HuH-7.5 (cell line): ENCODE data around the gene YAE1.
"Not testable (repeated sequence)": the region's sequence is repeated elsewhere in the genome, so short reads cannot be mapped to it uniquely, and the experiment has no call there.

ENCODE experiments used
- DNase-seq: peaks from one replicate; pipeline ENCODE4 v3.0.0; 2011; ENCODE audit warnings: low spot score

Gene YAE1, protein sequence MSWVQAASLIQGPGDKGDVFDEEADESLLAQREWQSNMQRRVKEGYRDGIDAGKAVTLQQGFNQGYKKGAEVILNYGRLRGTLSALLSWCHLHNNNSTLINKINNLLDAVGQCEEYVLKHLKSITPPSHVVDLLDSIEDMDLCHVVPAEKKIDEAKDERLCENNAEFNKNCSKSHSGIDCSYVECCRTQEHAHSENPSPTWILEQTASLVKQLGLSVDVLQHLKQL

DNA sequence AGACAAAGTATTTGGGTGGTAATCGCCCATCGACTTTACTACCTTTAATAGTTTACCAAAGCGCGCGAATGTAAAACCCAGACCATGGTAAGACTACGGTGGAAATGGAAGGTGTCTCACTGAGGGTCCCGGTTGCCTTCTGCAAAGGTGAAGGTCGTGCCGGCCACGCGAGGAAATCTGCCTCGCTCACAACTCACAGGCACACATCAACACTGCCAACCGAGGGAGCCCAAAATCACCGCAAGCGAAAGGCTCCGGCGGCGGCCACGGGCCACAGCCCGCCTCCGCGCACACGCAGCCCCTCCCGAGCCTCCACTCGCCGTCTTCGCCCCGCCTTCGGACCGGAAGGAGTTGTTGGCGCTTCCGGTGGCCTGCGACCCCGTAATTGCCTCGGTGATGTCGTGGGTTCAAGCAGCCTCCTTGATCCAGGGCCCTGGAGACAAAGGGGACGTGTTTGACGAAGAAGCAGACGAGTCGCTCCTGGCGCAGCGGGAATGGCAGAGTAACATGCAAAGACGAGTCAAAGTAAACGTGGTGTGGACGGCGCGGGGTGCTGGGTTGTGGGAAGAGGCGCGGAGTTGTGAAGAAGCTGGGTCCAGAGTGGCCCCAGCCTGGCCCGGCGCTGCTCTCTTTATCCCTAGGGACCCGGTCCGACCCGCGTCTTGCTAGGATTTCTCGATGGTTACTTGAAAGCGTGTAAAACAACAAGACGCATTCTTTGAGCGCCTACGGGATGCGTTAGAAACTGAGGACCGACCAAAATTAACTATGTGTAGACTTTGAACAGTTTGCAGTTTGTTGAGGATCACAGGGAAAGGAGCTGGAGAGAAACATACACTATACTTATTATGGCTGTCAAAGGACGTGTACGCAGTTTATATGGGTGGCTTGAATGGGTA, at the start of gene YAE1:
Gene YAE1, plus strand, starts transcription at position 382 of the 899 bp plus-strand sequence. Its CDS starts 15 bp downstream, at position 397.
- peak; percentile 88 for DNase-seq

DNA sequence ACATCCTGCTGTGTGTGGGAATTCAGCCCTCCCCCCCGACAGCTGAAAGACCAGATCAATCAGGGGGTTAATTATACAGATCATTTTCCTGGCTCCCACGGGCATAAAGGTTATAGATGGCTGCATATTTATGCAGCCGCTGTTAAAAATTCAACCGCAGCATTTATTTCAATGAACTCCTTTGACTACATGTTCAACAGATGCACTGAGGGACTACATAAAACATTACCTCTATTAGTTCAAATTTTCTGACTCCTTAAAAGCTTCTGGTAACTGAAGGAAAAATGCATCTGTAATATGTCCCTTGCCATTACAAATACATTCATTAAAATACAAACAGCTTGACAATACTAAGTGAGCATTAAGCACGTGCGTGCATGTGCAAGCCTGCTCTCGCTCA, 49.7 kb upstream of the YAE1 start:
- no peak for DNase-seq

DNA sequence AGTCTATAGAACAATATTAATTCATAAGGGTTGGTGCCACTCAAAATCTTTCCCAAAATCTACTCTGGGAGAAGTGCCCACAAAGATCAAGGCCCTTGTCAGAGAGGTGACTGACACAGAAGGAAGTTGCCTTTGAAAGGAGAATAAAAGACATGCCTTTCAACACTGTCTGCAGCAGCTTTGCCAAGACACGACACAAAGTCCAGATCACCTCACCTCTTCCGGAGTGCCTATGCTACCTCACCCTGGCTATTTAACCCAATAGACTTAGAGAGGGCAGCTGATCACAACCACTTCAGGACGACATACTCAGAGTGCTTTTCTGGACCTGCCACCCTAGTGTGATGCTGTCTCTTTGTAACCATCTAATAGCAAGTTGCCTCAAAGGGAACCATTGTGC, 49.0 kb upstream of the YAE1 start:
- DNase-seq = no peak

DNA sequence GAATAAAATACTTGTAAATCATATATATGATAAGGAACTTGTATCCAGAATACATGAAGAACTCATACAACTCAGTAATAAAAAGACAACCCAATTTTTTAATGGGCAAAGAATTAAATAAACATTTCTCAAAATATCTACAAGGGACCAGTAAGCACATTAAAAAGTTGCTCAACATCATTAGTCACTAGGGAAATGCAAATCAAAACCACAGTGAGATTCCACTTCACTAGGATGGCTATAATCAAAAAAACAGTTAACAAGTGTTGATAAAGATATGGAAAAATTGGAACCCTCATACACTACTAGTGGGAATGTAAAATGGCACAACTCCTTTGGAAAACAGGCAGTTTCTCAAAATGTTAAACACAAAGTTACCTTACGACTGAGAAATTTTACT, 40.3 kb upstream of the YAE1 start:
- DNase-seq = no peak

DNA sequence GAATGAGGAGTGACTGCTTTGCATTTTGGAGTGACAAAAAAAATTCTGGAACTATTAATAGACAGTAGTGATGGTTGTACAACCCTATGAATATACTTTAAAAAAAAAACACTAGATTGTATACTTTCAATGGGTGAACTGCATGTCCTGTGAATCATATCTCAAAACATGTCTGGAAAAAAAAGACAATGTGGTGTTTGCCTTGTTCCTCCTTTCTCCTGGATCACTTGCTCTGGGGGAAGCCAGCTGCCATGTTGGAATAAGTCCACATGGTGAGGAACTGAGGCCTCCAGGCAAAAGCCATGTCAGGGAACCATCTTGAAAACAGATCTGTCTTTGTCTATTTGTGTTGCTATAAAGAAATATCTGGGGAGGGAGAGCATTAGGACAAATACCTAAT, 39.5 kb upstream of the YAE1 start:
- no peak for DNase-seq

DNA sequence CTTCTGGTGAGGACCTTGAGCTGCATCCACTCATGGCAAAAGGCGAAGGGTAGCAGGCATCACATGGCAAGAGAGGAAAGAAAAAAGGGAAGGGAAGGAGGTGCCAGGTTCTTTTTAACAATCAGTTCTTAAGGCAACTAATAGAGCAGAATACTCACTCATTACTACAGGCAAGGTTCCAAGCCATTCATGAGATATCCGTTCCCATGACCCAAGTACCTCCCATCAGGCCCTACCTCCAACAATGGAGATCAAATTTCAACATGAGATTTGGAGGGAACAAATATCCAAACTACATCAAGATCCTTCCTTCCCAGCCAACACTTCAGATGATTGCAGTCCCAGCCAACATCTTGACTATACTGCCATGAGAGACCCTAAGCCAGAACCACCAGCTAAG, 38.9 kb upstream of the YAE1 start:
- DNase-seq = no peak

DNA sequence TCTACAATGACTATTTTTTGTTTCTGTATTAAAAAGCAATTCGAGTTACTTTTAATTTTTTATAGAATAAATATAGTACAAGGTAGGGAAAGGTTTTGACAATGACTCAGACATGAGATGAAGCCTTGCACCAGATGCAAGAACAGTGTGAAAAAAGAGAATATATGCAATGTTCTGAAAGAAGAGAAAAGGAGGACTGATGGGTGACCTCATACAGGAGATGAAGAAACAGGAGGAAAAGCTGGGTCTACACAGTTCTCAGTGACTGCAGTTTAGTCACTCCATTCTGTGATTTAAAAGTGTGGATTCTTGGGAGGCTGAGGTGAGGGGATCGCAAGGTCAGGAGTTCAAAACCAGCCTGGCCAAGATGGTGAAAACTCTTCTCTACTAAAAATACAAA, 38.3 kb upstream of the YAE1 start:
- no peak for DNase-seq

DNA sequence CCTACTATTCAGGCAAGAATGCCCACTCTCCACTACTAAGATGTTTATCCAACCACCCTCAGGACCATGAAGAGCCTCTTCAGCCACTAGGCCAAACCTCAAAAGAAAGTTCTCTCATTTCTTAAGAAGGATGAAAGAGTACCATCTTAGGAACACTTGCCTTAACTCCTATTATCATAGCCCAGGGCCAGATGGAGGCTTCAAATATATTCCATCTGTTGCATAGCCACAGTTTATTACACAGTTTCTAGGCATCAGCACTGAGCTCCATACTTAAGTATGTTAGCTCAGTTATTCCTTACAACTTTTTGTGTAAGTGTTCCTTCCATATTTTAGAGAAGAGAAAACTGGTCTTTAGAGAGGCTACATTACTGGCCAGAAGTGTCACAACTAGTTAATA, 37.4 kb upstream of the YAE1 start:
- DNase-seq = no peak

DNA sequence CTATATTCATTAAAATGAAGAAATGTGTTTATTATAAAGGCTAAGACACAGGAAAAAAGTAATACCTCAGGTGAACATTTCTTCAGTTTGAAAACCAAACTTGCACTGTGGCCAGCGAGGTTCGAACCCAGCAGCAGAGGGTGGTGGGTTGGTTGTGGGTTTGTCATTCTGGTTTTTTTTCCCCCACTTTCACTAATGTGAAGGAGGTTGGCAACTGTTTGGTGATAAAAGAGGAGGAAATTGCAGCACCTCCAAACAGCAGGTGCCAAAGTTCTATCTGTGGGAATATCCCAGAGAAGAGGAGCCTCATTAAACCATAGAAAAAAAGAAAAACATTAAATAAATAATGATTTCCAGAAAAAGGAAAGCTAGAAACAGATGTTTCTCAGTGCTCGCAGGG, 36.6 kb upstream of the YAE1 start:
- DNase-seq = no peak

DNA sequence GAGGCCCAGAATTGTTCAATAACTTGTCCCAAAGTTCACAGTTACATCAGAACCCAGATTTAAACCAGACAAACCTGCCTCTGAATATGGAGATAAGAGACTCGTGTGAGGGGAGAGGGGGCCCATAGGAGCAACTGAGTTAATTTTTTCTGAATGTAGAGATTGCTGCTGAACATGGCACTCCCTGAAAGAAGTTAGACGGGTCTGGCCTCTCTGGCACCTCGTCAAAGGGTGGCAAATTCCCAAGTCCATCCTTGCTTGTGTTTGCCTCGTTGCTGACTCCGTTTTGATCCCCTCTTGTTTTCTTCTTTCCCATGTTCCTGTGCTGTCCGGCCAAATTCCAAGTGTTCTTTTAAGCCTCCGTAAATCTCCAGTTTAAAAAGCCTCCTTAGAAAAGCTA, 35.2 kb upstream of the YAE1 start:
- no peak for DNase-seq

DNA sequence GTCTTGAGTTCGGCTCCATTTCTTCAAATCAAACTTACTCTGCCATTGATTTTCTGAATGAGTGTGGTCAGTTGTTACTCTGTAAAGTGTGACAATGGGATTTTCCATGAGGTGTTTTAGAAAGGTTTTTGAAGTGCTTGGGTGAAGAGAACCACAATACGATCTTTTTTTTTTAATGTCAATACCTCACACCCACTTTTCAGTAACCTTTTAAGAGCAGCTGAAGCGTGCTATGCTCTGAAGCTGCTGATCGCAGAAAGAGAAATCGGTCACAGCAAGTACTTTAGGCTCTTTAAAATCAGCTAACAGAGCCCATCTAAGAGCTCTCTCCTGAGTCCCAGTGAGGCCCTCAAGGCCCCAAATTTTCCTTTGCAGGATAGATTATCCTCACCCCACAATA, 34.4 kb upstream of the YAE1 start:
- no peak for DNase-seq

DNA sequence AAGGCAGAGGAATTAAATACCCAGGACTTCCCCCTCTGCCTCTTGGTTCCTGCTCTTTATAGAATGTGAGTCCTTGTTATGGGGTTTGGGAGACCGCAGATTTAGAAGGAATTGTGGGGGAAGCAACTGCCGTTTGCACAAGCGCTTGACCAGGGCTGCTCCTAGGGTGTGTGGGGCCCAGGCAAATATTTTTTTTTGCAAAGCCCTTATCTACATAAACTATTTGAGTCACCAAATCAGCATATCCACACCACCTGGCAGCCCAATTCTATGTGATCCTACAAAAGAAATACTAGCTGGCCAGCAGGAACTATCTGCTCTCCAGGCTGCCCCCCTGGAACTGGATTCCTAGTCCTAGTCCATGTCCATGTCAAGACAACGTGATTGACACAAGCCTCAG, 33.4 kb upstream of the YAE1 start:
- DNase-seq = no peak

DNA sequence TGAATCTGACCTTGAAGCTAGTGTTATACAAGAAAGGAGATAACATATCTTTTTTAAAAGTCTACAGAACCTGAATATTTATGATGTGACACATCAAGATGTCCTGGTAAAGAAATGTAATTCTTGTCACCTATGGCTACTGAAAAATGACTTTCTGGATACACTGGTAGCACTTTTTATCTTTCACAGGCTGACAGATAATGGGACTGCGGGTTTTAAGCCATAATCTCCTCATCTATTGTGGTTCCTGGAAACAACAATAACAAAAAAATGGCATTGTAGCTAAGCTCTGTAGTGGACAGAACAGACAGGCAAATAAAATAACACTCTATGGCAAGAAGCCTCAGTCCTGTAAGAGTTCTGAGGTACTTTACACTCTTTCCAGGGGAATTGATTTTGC, 31.6 kb upstream of the YAE1 start:
- no peak for DNase-seq

DNA sequence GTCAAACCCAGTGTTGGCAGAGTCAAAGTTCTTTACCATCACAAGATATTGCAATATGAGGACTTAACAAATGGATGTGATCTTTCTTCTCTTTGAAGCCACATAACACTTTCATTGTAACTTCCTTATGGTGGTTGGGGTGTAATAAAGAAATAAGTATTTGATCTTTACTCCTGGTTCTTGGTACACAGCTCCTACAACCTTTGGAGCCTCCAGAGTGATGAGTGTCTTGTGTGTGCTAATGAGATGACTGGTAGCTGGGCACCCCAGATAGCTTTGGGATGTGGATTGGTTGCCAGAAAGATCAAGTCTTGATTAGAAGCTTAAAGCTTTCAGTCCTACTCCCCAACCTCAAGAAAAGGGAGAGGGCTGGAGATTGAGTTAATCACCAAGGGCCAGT, 31.1 kb upstream of the YAE1 start:
- DNase-seq = no peak

DNA sequence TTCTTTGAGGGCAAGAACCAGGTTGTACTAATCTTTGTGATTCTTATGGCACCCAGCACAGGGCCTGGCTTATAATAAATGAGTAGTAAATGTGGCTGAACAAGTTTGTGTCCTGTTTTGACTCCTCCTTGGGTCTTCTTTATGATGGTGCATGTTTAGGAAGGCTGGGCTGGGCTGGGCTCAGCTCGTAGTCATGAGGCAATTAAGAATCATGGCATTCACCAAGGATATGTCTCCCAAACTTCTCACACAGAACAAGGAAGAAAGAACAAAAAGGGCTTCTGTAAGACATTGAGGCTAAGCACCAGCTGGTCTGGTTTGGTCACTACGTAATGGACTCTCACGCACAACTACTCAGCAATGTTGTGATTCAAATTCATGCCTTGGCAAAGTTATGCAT, 30.5 kb upstream of the YAE1 start:
- DNase-seq = no peak

DNA sequence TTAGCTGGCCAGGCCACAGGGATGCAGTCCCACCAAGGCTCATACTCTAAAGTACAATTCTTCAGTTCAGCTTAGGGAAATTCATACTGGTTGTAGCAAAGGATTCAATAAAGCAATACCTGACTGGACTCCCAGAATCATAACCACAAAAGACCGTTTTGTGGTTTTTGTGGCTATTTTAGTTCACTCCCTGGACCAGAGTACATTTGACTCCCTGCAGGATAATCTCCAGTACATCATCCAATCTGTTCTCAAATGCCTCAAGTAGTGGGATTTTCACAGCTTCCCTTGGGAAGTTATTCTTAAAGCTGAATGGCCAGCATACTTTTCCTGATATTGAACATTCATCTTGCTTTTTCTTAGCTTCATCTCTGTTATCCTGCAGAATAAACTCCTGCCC, 29.3 kb upstream of the YAE1 start:
- DNase-seq = no peak

DNA sequence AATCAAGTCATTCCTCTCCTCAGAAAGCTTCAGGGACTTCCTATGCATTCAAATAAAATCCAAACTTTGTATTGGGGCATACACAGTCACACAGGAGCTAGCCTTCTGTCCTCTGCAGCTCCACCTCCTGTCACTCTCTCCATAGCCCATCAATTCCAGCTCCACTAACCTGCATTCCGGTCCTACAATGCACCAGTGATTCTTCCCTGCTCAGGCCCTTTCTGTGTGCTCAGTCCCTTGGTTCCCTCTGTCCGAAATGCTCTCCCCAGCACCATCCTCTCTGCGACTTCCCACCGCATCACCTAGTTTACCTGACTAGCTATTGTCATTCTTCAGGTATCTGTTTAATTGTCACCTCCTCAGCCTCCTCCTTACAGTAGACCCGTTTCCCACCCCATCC, 26.4 kb upstream of the YAE1 start:
- DNase-seq = peak; percentile 22

DNA sequence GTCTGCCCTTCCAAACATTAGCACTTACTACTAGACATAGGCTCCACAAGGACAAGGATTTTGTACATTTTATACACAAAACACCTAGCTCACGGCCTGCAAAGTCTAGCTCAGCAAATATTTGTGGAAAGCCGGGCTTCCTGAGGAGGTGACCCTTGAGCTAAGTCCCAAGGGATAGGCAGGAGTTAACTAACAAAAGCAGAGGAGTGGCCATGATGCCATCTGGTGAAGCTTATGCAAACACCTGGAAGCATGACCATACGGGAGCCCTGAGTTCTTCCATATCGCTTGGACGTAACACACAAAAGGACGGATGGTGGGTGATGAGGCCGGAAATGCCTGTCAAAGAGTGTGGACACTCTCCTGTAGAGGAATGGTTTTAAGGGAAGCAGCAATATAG, 25.9 kb upstream of the YAE1 start:
- peak; percentile 61 for DNase-seq

DNA sequence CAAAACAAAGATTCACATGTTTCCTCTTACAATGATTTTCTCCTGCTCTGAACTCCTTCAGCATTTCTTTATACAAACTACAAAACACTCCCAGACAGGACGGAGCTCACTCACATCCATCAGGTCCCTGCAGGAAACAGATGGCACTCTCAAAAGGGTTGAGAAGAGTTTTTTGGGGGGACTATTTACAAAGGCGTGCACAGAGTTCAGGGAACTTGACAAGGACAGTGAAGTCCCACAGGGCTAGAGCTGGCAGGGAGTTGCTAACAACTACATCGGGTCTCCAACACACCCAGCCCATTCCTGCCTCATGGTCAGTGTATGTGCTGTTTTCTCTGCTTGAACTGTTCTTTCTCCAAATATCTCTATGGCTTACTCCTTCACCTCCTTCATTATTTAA, 24.7 kb upstream of the YAE1 start:
- DNase-seq = no peak

DNA sequence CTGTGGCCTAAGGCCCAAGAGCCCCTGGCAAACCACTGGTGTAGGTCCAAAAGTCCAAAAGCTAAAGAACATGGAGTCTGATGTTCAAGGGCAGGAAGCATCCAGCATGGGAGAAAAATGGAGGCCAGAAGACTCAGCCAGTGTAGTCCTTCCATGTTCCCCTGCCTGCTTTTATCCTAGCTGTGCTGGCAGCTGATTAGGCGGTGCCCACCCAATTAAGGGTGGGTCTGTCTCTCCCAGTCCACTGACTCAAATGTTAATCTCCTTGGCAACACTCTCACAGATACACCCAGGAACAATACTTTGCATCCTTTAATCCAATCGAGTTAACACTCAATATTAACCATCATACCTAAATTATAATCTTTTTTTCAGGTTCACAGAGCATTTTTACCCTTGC, 21.4 kb upstream of the YAE1 start:
- DNase-seq = not testable (repeated sequence)

DNA sequence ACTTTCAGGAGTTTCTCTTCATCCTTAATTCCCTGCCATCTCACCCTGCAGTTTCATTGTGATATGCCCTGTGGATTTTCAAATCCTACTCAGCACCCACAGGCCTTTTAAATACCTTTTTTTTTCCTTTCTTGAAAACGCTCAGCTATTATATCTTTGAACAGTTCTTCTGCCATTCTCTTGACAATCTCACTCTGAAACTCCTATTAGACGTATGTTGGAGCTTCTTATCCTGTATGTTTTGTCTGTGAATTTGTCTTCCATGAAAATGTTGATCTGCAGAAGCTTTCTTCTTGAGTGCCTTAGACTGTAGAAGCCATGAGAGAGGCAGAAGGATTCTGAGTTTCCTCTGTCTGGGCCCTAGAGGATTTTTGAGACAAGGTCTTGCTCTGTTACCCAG, 18.9 kb upstream of the YAE1 start:
- DNase-seq = no peak

DNA sequence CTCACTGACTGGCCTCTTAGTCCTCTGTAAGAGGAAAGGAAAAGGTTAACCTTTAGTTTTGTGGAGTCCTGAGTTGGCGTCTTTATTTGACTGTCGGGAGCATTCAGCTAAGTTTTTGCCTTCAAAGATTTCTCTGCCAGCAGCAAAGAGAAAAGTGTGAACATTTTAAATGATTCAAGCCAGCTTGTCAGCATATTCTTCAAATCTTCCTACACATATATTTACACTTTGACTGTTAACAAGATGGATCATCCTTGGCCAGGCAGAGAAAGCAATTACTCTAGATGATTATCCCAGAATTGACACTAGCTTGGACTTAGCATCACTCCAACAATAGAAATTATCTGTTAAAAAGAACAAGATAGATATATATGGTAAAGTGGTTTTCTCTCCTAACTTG, 15.8 kb upstream of the YAE1 start:
- no peak for DNase-seq

DNA sequence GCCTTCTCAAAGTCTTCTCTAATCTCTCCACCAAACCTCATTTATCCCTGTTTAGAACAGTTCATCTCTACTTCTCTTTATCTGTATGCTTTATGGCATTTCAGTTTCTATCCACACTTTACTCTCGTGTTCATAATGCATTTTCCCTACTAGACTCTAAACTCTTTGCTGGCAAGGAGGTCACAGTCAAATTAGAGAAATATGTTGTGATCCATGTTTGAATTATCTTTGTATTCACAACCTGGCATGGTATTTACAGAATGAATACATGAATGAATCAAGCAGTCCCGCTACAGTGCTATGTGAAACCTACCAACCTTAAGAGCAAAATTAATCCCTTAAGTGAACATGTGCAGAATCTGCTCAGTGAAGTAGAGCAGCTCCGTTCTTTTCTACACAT, 12.8 kb upstream of the YAE1 start:
- no peak for DNase-seq
